ENCODE data around the gene VPS37C.
"Not testable (repeated sequence)": the region's sequence is repeated elsewhere in the genome, so short reads cannot be mapped to it uniquely, and the experiment has no call there.

The VPS37C gene

DNA sequence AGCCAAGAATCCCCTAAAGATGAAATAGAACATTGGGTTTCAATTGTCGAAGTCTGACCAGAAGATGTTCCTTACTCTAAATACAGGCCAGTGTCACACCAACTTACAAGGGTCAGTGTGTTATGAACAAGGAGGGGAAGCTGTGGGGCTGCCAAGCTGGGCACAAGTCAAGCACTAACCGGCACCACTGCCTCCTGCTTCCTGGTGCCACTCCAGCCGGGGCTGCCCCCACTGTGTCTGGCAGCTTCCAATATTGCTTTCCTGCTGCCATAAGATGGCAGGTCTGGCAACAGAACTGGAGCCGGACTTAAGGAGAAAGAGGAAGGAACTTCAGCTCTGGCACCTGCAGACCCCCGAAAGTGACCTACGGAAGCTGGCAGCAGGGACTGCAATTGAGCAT is 13.7 kb upstream of the VPS37C start:
- no peak for DNase-seq (ENCODE audit: low spot score)

DNA sequence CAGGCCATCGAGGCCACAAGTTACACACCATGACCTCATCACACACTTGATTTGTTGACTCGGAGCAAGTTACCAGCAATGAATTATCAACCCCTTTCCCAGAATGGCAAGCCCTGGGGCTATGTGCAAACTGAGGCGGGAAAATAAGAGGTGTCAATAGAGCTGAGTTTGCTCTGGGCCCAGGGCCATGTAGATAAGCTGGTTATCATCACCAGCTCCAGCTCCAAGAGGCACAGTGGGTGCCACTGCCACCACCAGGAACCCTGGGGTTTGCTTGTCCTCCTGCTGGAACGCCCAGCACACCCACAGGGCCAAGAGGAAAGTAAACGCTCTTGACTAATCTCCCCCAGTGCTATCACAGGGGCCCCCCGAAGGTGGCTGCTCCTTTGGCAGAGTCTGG is 13.0 kb upstream of the VPS37C start:
- DNase-seq (ENCODE audit: low spot score): no peak

DNA sequence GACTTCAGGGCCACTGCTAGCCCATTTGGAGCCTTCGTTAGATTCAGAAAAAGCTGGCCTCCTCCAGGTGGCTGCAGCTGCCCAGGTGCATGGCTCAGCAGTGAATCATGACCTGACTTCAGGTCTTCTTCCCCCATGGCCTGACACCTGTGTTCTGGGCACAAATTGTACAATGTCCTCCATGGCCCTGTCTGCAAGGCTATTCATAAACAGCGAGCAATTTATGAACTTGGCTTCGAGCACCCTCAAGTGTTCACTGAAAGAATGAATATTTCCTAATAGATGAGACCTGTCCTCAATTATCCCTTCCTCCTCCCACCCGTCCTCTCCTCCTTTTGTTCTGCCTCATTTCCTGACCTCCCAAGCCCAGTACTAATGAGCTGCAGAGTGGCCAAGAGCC is 12.2 kb upstream of the VPS37C start:
- DNase-seq (ENCODE audit: low spot score): no peak

DNA sequence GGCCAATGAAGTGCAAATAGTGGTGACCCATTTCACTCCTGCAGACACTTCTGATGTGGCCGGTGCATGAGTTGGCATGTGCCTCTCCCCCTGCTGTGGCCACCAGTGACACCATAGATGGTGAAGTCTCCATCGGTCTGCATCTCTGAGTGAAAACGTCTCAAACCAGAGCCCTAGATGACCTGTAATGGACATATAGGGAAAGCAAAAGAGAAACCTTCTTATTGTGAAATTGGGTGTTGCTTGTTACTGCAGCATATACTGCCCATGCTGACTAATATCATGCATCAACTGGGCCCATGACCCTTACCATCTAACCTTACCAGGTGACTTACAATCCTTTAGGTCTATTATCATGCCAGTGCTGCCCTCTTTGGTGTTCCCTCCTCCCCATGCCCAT is 11.7 kb upstream of the VPS37C start:
- DNase-seq (ENCODE audit: low spot score): no peak

DNA sequence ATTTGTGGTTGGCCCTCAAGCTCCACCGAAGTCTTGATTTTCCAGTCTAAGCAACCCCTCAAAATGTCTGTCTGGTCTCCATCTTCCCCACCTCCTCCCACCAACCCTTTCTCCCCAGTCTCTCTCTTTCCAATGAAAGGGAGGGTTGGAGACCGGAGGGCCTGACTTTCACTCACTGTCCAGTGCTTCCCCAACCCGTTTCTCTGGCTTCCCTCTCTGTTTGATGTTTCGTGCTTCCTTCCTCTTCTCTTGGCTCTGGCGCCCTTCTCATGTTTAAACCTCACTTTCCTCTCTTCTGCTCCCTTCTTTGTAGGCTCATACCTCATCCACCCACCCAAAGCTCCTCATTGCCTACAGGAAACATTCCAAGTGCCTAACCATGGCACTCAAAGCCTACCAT is 11.1 kb upstream of the VPS37C start:
- DNase-seq (ENCODE audit: low spot score): no peak

DNA sequence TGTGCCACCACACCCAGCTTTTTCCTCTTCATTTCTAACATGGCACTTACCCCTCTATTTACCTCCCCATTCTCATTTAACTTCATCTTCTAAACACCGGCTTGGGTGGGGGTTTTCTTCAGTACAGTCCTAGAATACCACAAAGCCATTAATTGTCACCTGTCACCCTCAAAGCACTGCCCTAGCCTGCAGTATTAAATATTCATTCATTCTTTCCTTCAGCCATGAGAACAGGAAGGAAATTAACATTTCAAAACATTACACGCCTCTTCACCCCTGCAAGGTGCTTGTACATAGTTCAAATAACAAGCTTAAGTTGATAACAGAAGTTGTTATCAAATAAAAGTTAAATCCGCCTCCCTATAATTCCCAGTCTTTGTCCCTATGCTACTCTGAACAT is 10.7 kb upstream of the VPS37C start:
- DNase-seq (ENCODE audit: low spot score): no peak

DNA sequence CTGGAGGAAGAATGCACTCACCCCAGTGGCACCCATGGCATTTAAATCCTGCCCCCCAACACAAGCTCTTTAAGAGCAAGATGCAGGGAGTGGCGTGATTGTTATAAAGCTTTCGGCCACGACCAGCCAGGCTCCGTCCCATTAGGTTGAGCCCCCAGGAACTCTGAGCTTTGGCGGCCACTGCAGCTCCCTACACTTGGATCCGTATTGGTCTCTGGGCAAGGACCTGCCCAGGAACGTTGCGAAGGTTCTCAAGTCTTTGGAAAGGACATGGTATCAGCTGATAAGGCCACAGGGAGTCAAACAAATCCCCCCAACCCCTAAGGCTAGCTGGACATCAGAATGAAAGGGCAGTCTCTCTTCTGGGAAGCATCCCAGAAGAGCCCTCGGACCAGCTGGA is 9.3 kb upstream of the VPS37C start:
- no peak for DNase-seq (ENCODE audit: low spot score)

DNA sequence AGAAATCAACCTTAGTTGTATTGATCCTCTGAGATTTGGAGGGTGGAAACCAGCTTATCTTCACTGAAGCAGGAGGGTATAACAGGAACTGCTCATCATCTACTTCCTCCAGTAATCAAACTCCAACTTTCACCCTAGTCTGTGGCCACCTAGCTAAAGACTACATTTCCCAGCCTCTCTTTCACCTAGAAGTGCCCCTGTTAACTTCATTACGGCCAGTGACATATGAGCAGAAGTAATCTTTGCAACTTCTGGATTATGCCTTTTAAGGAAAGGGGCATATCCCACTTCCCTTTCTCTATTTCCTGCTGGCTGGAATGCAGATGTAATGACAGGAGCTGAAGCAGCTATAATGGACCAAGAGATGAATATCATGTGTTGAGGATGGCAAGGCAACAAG is 7.6 kb upstream of the VPS37C start:
- DNase-seq (ENCODE audit: low spot score): no peak

DNA sequence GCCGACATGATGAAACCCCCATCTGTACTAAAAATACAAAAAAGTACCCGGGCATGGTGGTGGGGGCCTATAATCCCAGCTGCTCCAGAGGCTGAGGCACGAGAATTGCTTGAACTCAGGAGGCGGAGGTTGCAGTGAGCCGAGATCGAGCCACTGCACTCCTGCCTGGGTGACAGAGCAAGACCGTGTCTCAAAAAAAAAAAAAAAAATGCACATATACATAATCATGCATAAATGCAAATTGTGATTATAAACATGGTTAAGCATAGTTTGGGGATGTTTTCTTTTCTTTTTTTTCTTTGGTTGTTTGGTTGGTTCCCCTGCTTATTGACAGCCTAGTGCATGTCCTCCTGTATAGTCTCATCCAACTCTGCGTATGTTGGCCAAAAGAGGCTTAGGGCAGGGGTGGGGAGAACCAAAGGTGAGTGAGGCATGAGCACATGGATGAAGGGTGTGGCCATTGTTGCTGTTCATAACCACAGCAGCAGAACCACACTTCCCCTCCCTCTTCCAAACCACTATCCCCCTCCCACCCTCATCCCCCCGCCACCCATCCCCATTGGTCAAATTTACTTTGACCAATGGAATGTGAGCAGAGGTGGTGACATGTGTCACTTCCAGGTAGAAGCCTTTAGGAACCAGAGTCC is 6.9 kb upstream of the VPS37C start:
- DNase-seq (ENCODE audit: low spot score): no peak

DNA sequence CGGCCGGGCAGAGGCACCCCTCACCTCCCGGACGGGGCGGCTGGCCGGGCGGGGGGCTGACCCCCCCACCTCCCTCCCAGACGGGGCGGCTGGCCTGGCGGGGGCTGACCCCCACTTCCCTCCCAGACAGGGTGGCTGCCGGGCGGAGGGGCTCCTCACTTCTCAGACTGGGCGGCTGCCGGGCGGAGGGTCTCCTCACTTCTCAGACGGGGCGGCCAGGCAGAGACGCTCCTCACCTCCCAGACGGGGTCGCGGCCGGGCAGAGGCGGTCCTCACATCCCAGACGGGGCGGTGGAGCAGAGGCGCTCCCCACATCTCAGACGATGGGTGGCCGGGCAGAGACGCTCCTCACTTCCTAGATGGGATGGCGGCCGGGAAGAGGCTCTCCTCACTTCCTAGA is 5.1 kb upstream of the VPS37C start:
- not testable (repeated sequence) for DNase-seq (ENCODE audit: low spot score)

DNA sequence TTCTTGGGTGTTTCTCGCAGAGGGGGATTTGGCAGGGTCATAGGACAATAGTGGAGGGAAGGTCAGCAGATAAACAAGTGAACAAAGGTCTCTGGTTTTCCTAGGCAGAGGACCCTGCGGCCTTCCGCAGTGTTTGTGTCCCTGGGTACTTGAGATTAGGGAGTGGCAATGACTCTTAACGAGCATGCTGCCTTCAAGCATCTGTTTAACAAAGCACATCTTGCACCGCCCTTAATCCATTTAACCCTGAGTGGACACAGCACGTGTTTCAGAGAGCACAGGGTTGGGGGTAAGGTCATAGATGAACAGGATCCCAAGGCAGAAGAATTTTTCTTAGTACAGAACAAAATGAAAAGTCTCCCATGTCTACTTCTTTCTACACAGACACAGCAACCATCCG is 4.6 kb upstream of the VPS37C start:
- not testable (repeated sequence) for DNase-seq (ENCODE audit: low spot score)

DNA sequence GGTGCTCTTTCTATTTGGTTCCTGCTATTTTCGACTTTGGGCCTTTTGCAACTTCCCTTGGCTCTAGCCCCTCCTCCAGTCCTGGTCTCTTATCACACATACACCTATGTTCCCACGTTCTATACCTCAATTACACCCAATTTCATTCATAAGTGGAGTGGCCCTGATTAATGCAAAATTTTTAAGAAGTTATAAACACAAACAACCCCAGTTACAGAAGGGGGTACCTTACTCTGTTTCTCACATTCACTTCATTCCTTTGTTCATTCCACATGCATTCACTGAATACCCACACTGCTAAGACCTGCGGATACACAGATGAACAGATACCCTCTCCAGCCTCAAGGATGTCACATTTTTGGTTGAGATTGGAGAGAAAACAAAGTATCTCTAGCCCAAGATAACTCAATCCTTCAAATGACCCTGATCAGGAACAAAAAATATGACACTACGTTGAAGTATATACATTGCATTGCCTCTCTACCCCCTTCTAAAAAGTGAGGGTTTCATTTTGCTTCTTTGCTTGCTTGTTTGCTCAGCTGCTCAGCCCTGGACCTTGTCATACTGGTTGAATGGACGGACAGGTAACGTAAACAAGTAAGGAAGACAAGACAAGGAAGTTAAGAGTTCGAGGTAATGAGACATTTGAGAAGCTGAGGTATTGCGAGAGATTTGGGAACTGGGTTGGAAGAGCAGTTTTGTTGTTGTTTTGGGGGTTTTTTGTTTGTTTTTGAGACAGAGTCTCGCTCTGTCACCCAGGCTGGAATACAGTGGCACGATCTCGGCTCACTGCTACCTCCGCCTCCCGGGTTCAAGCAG is 3.6 kb upstream of the VPS37C start:
- DNase-seq (ENCODE audit: low spot score): no peak

DNA sequence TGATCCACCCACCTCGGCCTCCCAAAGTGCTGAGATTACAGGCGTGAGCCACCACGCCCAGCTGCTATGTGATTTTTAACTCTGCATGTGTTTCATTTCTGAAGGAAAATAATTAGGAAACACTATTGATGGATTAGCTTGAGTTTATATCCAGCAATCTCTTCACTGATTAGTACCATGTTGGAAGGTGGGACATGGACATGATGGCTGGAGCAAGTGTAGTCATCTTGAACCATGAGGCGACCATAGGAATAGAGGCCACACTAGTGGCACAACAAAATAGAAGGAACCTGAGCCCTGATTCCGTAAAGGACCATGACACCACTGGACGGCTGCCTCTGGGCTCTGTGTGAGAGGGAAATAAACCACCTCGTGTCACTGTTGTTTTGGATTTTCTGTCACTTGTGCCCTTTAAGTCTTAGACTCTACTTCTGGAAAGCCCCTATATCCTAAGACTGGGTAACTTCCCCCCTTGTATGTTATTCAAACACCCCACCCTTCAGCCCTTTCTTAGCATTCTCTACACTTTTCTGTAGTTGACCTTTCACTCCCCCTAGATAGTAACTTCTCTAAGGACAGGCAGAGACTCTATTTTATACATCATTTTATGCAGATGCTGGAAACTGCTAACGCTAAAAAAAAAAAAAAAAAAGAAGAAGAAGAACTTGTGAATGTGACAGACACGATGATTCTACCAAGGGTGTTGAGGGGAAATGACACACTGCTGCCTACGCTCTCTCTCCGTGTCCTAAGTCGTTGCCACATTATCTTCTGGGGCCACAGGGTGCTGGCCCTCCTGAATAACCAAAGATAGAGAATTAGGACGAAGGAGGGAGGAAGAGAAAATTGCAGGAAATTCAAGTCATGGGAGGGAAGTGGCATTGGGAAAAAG is 2.7 kb upstream of the VPS37C start:
- no peak for DNase-seq (ENCODE audit: low spot score)

DNA sequence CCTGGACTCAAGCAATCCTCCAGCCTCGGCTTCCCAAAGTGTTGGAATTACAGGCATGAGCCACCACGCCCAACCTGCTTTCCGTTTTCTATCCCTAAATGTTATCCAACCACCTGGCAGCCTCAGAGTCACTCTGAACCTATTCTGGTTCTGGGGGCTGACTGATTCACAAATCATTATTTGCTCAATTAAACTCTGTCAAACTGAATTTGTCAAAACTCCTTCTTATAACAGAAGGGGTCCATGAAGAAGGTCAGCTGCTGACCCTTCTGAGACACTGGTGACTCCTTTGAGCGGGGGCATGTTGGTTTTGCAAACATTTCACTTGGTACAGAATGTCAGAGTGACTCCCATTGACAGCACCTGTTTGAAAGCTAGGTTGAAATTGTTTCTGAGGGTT is 1.8 kb upstream of the VPS37C start:
- no peak for DNase-seq (ENCODE audit: low spot score)

DNA sequence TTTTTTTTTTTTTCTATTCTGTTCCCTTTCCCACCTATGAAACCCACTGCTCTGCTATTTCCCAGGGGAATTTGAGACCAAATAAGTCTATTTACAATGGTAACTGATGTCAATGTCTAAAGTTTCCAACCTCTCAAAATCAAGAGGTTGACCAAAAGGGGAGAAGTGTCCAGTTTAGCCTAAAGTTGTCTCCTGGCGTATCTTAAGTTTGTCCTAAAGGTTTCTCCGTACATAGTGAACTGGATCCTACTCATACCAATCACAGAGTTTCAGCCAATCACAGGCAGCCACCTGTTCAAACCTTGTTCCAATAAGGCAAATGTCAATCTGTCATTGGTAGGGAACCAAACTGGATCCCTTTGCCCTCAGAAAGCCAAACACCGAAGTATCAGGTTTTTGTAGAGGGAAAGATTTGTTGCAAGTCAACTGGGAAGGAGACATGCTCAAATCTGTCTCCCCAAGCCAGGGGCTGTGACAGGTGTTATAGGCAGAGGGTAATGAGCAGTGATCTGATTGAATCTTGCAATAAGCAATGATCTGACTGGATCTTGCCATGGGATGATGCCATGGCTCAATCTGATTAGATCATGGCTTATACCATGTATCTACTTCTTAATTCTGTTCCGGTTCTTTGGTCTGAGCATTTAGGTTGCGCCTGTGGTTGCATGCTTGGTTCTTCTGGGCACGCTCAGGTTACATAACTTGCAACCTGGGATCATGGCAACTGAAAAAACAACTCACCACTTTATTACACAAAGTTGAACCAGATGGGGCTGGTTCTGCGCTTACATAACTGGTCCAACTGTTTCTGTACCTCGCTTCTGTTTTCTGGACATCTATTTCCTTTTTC is 1.1 kb upstream of the VPS37C start:
- no peak for DNase-seq (ENCODE audit: low spot score)

DNA sequence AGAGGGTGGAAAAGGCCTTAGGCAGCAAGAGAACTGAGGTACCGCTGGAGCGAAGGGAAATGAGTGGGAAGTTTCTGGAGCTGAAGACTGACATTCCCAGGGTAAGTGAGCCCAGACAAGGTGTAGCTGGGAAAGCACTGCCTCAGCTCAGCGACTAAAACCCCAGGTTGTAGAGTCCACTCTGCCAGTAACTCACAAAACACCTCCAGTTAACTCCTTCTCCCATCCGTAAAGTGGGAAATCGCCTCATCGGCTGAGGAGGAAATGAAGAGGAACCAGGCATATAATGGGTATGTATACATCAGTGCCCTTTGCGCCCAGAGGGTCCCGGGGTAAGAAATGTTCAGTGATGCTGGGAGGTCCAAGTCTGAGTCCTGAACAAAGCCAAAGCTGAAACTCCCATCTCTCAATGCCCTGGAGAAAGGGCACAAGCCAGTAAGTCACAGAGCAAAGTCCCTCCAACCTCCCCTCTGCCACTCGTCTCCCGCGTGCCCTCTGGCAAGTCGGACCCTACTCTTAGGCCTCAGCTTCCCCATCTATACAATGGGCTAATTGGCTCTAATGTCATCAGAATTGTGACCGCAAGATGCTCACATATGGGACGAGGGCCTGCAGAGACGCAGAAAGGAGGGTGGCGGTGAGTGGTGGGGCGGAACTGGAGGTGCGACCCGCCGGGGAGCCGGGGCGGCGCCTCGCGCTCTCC is 588 bp downstream of the VPS37C start:
- no peak for DNase-seq (ENCODE audit: low spot score)

DNA sequence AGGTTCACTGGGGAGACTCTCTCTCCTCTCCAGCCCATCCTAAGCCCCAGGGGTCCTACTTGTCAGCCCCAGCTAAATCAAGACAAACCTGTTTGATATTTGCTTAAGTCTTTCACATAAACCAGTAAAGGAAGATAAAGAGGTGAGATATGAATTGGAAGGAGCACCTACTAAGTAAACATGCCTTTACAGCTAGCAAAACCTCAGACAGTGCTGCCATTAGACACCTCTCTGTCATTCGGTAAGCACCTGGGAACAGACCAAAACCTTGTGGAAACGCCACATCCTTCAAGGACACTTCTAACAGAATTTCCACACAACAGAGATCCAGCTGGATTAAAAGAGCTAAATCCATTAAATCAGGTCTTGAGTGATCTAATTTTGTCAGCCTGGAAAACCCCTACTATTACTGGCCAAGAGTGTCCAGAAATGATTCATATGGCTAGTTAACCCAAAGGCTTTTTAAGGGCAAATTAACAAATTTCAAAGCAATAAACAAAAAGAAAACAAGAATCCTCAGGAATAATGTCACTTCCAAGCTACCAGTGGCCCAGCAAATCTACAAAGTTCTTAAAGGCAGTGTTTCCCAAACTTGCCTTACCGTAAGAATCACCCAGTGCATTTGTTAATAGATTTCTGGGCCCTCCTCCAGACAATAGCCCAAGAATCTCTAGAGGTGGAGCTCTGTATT is 2.4 kb downstream of the VPS37C start:
- no peak for DNase-seq (ENCODE audit: low spot score)

DNA sequence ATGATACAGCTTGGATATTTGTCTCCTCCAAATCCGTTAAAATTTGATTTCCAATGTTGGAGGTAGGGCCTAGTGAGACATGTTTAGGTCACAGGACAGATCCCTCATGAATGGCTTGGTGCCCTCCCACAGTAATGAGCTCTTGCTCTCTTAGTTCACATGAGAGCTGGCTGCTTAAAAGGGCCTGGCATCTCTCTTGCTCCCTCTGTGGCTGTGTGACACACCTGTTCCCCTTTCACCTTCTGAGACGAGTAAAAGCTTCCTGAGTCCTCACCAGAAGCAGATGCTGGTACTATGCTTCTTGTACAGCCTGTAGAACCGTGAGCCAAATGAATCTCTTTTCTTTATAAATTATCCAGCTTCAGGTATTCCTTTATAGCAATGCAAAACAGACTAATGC is 3.5 kb downstream of the VPS37C start:
- no peak for DNase-seq (ENCODE audit: low spot score)

DNA sequence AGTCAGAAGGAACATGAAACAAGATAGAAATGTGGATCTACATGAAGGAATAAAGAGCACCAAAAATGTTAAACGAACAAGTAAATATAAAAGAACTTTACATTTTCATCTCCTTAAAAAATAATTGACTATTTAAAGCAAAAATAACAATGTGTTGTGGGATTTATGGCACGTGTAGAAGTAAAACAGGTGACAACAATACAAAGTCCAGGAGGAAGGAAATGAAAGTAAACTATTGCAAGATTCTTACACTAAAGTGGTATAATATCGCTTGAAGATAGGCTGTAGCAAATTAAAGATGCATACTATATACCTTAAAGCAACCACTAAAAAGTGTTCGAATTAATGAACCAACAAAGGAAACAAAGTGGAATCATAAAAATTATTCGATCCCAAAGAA is 5.5 kb downstream of the VPS37C start:
- no peak for DNase-seq (ENCODE audit: low spot score)

DNA sequence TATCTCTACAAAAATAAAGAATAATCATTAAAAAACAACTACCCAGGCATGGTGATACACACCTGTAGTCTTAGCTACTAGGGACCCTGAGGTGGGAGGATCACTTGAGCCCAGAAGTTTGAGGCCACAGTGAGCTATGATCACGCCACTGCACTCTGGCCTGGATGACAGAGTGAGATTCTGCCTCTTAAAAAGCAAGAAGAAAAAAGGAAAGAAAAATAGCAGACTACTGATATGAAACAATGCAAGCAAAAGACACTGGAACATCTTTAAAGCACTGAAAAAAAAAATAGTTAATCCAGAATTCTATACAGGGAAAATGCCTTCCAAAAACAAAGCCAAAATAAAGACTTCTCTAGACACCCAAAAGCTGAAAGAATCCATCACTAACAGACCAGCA is 5.9 kb downstream of the VPS37C start:
- no peak for DNase-seq (ENCODE audit: low spot score)

DNA sequence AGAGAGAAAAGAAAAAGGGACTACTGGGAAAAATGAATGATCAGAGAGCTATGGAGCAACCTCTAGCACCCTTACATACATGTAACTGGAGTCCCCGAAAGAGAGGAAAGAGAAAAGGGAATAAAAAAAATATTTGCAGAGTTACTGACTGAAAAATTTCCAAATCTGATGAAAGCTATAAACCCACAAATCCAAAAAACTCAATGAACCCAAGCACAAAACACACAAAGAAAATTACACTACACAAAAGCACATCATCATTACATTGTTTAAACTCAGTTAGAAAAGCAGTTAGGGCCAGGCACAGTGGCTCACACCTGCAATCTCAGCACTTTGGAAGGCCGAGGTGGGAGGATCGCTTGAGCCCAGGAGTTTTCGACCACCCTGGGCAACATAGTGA is 6.7 kb downstream of the VPS37C start:
- no peak for DNase-seq (ENCODE audit: low spot score)

Data from CD4-positive, alpha-beta T cell treated with Interleukin-15 for 4 hours (primary cell).